T-helper 2 cell treated with Interferon-gamma antibody and Interleukin-4, amounts not matched to agents 5 μg/mL and 100 μg/mL, for 36 hours (primary cell): ENCODE measurements around the gene PEX11G.
"Not testable (repeated sequence)": the region's sequence is repeated elsewhere in the genome, so short reads cannot be mapped to it uniquely, and the experiment has no call there.

Source experiments
- DNase-seq: peaks from one replicate; pipeline ENCODE4 v3.0.0; 2021; ENCODE audit warnings: low spot score
- H3K27ac Mint-ChIP-seq: one replicate; pipeline ENCODE4 v1.8.0; 2021; ENCODE audit warnings: mild to moderate bottlenecking, mixed read lengths
- H3K27me3 Mint-ChIP-seq: one replicate; pipeline ENCODE4 v1.8.0; 2021; ENCODE audit warnings: low read depth, mixed read lengths
- H3K36me3 Mint-ChIP-seq: one replicate; pipeline ENCODE4 v1.8.0; 2021; ENCODE audit warnings: low read depth, mixed read lengths
- H3K4me1 Mint-ChIP-seq: one replicate; pipeline ENCODE4 v1.8.0; 2021; ENCODE audit warnings: low read depth, mixed read lengths
- H3K4me3 Mint-ChIP-seq: one replicate; pipeline ENCODE4 v1.8.0; 2022; ENCODE audit warnings: mild to moderate bottlenecking, moderate library complexity, mixed read lengths
- H3K9me3 Mint-ChIP-seq: one replicate; pipeline ENCODE4 v1.8.0; 2021; ENCODE audit warnings: mixed read lengths

PEX11G gene

DNA sequence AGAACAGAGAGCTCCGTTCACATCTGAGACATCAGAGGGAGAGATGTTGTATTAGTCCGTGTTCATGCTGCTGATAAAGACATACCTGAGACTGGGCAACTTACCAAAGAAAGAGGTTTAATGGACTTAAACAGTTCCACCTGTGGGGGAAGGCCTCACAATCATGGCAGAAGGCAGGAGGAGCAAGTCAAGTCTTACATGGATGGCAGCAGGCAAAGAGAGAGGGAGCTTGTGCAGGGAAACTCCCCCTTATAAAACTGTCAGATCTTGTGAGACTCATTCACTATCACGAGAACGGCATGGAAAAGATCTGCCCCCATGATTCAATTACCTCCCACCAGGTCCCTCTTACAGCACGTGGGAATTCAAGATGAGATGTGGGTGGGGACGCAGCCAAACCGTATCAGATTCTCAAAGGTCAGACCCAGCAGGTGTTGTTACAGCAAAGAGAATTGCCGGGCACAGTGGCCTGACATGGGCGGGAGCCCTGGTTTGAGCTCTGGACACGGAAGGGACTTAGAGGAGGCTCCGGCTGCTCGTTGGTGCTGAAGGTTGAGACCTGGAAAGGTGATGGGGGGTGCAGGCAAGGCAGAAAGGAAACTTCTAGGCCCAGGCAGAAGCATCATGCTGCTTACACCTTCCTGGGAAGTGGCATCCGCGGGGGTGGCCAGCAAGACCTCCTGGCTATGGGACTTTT, 33.1 kb downstream of the PEX11G start:
- H3K4me1 Mint-ChIP-seq = no peaks in the 10 kb centered on the region
- no peaks in the 10 kb centered on the region for H3K27me3 Mint-ChIP-seq
- no peak overlapping the region for H3K27ac Mint-ChIP-seq
- peaks cover 70% of the 10 kb centered on the region for H3K36me3 Mint-ChIP-seq
- no peak for DNase-seq
- H3K4me3 Mint-ChIP-seq = no peak overlapping the region
- H3K9me3 Mint-ChIP-seq = peaks cover 24% of the 10 kb centered on the region

DNA sequence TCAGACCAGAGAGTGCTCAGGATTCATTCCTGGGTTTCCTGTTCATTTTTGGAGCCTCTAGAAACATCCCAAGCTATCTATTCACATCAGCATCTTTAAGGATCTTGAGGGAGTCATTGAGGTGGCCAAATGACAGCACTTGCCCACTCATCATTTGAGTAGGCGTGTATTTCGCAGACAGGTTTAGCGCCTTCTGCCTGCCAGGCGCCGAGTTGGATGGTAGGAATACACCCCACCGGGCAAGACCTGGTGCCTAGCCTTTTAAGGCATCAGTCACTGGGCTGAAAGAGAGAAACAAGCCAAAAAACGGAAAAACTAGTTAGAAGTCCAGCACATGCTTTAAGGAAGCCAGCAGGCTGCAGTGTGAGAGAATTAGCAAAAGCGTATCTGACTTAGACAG, 33.8 kb downstream of the PEX11G start:
- Mint-ChIP-seq H3K4me3 (no peak overlapping the region), H3K9me3 (peaks cover 31% of the 10 kb centered on the region), H3K27ac (no peak overlapping the region), H3K36me3 (peaks cover 74% of the 10 kb centered on the region), H3K27me3 (no peaks in the 10 kb centered on the region), H3K4me1 (no peaks in the 10 kb centered on the region)
- no peak for DNase-seq

- no peak for DNase-seq
- Mint-ChIP-seq H3K4me1 (no peaks in the 10 kb centered on the region), H3K9me3 (peaks cover 31% of the 10 kb centered on the region), H3K27me3 (no peaks in the 10 kb centered on the region), H3K27ac (no peak overlapping the region), H3K4me3 (no peak overlapping the region), H3K36me3 (peaks cover 65% of the 10 kb centered on the region)
These were observed 38.3 kb downstream of the PEX11G start for GRCh38 chr19:7450243-7451223.

- not testable (repeated sequence) for H3K27ac Mint-ChIP-seq, H3K27me3 Mint-ChIP-seq, H3K4me1 Mint-ChIP-seq, H3K4me3 Mint-ChIP-seq, DNase-seq
- peaks cover 60% of the 10 kb centered on the region for H3K36me3 Mint-ChIP-seq
- peaks cover 21% of the 10 kb centered on the region for H3K9me3 Mint-ChIP-seq
These were observed 39.3 kb downstream of the PEX11G start for GRCh38 chr19:7449391-7450070.

GRCh38 chr19:7447648-7448047, 41.2 kb downstream of the PEX11G start:
- H3K4me3 Mint-ChIP-seq = no peak overlapping the region
- peaks cover 52% of the 10 kb centered on the region for H3K36me3 Mint-ChIP-seq
- no peak overlapping the region for H3K27ac Mint-ChIP-seq
- H3K27me3 Mint-ChIP-seq = no peaks in the 10 kb centered on the region
- no peaks in the 10 kb centered on the region for H3K4me1 Mint-ChIP-seq
- H3K9me3 Mint-ChIP-seq = peaks cover 10% of the 10 kb centered on the region
- no peak for DNase-seq

DNA sequence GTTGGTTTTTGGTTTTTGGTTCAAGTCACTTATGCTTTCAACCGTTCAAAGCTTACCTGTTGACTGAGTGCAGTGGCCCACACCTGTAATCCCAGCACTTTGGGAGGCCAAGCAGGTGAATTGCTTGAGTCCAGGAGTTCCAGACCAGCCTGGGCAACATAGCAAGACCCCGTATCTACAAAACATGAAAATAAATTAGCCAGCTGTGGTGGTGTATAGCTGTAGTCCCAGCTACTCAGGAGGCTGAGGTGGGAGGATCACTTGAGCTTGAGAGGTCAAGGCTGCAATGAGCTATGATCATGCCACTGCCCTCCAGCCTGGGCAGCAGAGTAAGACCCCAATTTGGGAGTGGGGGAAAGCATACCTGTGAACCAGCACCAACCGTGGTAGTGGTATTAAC, 43.7 kb downstream of the PEX11G start:
- DNase-seq = no peak
- Mint-ChIP-seq H3K27me3 (no peaks in the 10 kb centered on the region), H3K4me1 (no peaks in the 10 kb centered on the region), H3K27ac (no peak overlapping the region), H3K9me3 (peaks cover under 1% of the 10 kb centered on the region), H3K36me3 (peaks cover 42% of the 10 kb centered on the region), H3K4me3 (no peak overlapping the region)

DNA sequence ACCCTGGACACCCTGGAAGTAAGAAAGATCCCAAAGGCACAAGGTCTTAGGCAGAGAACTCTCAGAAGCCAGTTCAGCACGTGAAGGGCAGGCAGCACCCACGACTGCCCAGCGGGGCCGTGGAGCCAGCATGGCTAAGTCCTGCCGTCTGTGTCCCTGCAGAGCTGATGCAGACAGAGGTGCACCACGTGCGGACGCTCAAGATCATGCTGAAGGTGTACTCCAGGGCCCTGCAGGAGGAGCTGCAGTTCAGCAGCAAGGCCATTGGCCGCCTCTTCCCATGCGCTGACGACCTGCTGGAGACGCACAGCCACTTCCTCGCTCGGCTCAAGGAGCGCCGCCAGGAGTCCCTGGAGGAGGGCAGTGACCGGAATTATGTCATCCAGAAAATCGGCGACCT, 44.8 kb downstream of the PEX11G start:
- DNase-seq = no peak
- Mint-ChIP-seq H3K4me1 (no peaks in the 10 kb centered on the region), H3K36me3 (peaks cover 41% of the 10 kb centered on the region), H3K4me3 (no peak overlapping the region), H3K27me3 (no peaks in the 10 kb centered on the region), H3K27ac (no peak overlapping the region), H3K9me3 (no peaks in the 10 kb centered on the region)

GRCh38 chr19:7442423-7442822, 46.4 kb downstream of the PEX11G start:
- Mint-ChIP-seq H3K4me1 (no peaks in the 10 kb centered on the region), H3K27me3 (no peaks in the 10 kb centered on the region), H3K9me3 (no peaks in the 10 kb centered on the region), H3K27ac (no peak overlapping the region), H3K36me3 (peaks cover 29% of the 10 kb centered on the region), H3K4me3 (no peak overlapping the region)
- DNase-seq = no peak

DNA sequence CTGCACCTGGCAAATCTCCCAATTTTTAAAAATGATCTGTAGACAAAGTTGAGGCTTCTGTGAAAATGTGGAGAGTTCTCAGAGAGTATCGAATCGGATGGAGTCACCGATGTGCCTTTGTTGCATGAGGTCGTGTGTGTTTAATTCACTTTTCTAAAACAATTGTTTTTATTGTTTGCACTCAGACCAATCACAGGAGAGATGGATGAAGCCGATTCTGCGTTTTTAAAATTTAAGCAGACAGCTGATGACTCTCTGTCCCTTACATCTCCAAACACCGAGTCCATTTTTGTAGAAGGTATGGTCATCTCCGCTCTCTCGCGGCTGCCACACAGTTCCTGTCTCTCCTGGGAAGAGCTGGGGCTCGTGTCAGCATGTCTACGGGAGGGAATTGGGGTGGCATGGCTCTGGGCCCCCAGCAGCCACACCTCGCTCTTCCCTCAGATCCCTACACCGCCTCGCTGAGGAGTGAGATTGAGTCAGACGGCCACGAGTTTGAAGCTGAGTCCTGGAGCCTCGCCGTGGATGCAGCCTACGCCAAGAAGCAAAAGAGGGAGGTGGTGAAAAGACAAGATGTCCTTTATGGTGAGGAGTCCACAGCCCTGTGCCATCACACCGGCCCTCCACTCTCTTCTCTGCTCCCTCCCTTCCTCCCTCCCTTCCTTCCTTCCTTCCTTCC, 47.2 kb downstream of the PEX11G start:
- Mint-ChIP-seq H3K4me3 (no peak overlapping the region), H3K4me1 (no peaks in the 10 kb centered on the region), H3K27me3 (no peaks in the 10 kb centered on the region), H3K36me3 (peaks cover 29% of the 10 kb centered on the region), H3K27ac (no peak overlapping the region), H3K9me3 (no peaks in the 10 kb centered on the region)
- DNase-seq = no peak

DNA sequence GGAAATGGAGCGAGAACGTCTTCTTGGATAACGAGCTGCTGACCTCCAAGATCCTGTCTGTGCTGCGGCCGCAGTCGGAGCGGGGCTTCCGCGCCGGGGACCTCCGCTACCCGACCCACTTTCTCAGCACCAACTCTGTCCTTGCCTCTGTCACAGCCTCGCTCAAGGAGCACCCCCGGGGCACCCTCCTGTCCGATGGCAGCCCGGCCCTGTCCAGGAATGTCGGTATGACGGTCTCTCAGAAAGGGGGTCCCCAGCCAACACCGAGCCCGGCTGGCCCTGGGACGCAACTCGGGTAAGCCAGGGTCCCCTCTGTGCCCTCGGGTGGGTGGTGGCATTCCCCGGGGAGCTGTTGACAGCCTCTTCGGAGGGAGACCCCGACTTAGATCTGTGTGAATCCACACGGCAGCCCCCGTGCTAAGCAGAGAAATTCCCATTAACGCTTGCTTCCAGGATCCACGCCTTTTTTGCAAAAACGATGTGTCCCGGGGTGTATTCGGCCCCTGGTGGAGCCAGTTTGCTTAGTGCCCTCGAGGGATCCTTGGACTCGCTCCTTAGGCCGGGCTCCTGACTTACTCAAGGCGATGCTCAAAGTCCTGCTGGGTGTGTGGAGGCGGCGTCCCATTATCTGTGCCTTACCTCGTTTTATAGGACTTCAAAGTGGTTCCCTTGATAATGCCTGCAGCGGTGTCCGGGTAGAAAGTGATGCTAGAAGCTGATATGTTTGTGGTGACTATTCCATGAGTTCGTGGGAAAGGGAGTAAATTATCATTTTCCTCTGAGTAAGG, 48.5 kb downstream of the PEX11G start:
- no peak overlapping the region for H3K27ac Mint-ChIP-seq
- no peak for DNase-seq
- peaks cover 34% of the 10 kb centered on the region for H3K36me3 Mint-ChIP-seq
- H3K9me3 Mint-ChIP-seq = no peaks in the 10 kb centered on the region
- no peak overlapping the region for H3K4me3 Mint-ChIP-seq
- no peaks in the 10 kb centered on the region for H3K27me3 Mint-ChIP-seq
- no peaks in the 10 kb centered on the region for H3K4me1 Mint-ChIP-seq

- Mint-ChIP-seq H3K36me3 (peaks cover 14% of the 10 kb centered on the region), H3K9me3 (no peaks in the 10 kb centered on the region), H3K27me3 (no peaks in the 10 kb centered on the region), H3K27ac (no peak overlapping the region), H3K4me3 (no peak overlapping the region), H3K4me1 (no peaks in the 10 kb centered on the region)
- DNase-seq = no peak
These were observed 53.2 kb downstream of the PEX11G start for GRCh38 chr19:7435586-7435985.

GRCh38 chr19:7434391-7434790, 54.4 kb downstream of the PEX11G start:
- Mint-ChIP-seq H3K27me3 (no peaks in the 10 kb centered on the region), H3K4me1 (no peaks in the 10 kb centered on the region), H3K4me3 (no peak overlapping the region), H3K36me3 (peaks cover 14% of the 10 kb centered on the region), H3K9me3 (no peaks in the 10 kb centered on the region), H3K27ac (no peak overlapping the region)
- no peak for DNase-seq

GRCh38 chr19:7433456-7433855, 55.4 kb downstream of the PEX11G start:
- not testable (repeated sequence) for H3K4me1 Mint-ChIP-seq, H3K4me3 Mint-ChIP-seq, H3K27me3 Mint-ChIP-seq, H3K27ac Mint-ChIP-seq, DNase-seq, H3K9me3 Mint-ChIP-seq
- peaks cover 17% of the 10 kb centered on the region for H3K36me3 Mint-ChIP-seq
